HG03045 (cell line): ENCODE results near the gene SUCNR1.

Experiments used
- ATAC-seq: cut with Tn5 transposase; IDR thresholded peaks from one replicate; pipeline ENCODE4 v1.9.1; 2021; ENCODE audit warnings: mild to moderate bottlenecking, moderate library complexity; ENCODE audit not compliant: unreplicated experiment

The SUCNR1 gene

DNA sequence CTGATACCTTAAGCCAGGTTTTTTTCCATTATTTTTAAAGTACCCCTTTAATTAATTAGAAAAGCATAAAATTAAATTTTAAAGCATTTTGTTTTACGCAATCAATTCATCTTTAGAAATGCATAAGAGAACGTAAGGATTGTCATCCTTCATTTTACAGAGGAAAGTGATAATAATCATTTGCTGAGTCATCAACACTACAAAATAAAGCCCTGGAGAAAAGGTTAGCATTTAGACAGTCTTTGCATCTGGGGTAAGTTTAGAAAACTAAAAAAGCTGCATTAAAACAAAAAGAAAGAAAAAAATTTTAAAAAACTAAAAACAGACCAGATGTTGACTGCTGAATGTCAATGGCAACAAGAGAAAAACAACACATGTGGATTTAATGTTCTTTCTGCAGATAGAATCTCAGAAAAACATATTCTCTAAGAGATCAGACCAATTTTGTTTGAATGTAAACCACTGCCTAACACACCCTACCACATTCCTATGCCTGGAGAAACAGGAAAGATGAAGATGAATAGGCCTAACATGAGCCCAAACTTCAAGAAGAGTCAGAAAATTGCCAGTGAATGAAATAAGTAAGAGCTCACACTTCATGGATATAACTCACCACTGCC is 59.9 kb downstream of the SUCNR1 start:
- ATAC-seq: no peak
